Endodermal cell (in vitro differentiated cells): ENCODE measurements around the gene BBS9. TPM values are rescaled to one million over a fixed set of nuclear protein-coding genes. Genes with fewer than 3 reads are reported as not detected.

Source experiments
- DNase-seq: peaks from one replicate; pipeline ENCODE4 v3.0.0-alpha.2; 2017
- H3K27ac ChIP-seq: 2 replicates; pipeline ENCODE4 v1.5.1; 2013; ENCODE audit warnings: mild to moderate bottlenecking, low read depth, low read length, moderate library complexity
- H3K27me3 ChIP-seq: 2 replicates; pipeline ENCODE4 v1.6.1; 2013; ENCODE audit warnings: mild to moderate bottlenecking, low read length, moderate library complexity; ENCODE audit not compliant: insufficient read depth, control insufficient read depth, poor library complexity, severe bottlenecking
- H3K36me3 ChIP-seq: 2 replicates; pipeline ENCODE4 v1.7.0; 2013; ENCODE audit warnings: mild to moderate bottlenecking, low read length, moderate library complexity; ENCODE audit not compliant: control insufficient read depth, insufficient read depth
- H3K4me1 ChIP-seq: one replicate; pipeline ENCODE4 v1.7.0; 2013; ENCODE audit warnings: low read length; ENCODE audit not compliant: control insufficient read depth, insufficient read depth
- H3K4me3 ChIP-seq: 2 replicates; pipeline ENCODE4 v1.5.1; 2013; ENCODE audit warnings: mild to moderate bottlenecking, low read length, moderate library complexity
- H3K9ac ChIP-seq: 2 replicates; pipeline ENCODE4 v1.6.1; 2013; ENCODE audit warnings: mild to moderate bottlenecking, low read length, moderate library complexity; ENCODE audit not compliant: poor library complexity, severe bottlenecking; ENCODE audit errors: extremely low read depth
- H3K9me3 ChIP-seq: 2 replicates; pipeline ENCODE4 v1.6.1; 2013; ENCODE audit warnings: mild to moderate bottlenecking, low read length, moderate library complexity; ENCODE audit not compliant: control insufficient read depth
- H3K27ac Mint-ChIP-seq: 2 replicates; pipeline ENCODE4 v1.8.0; 2020; ENCODE audit warnings: mixed read lengths
- H3K27me3 Mint-ChIP-seq: 2 replicates; pipeline ENCODE4 v1.8.0; 2021; ENCODE audit warnings: mild to moderate bottlenecking, mixed read lengths; ENCODE audit not compliant: insufficient read depth
- H3K36me3 Mint-ChIP-seq: 2 replicates; pipeline ENCODE4 v1.8.0; 2020; ENCODE audit warnings: low read depth, mixed read lengths
- H3K4me1 Mint-ChIP-seq: 2 replicates; pipeline ENCODE4 v1.8.0; 2020; ENCODE audit warnings: mixed read lengths
- H3K4me3 Mint-ChIP-seq: 2 replicates; pipeline ENCODE4 v1.8.0; 2020; ENCODE audit warnings: mild to moderate bottlenecking, moderate library complexity, mixed read lengths
- H3K9me3 Mint-ChIP-seq: 2 replicates; pipeline ENCODE4 v1.8.0; 2020; ENCODE audit warnings: mild to moderate bottlenecking, mixed read lengths
- CTCF ChIP-seq: fragments of 200-600 bp; sonication (generic); conservative IDR thresholded peaks from 2 replicates; pipeline ENCODE4 v1.5.0; 2021; ENCODE audit warnings: antibody characterized with exemption, mild to moderate bottlenecking
- WGBS, 2 experiments: methylation state at CpG; one replicate each; pipeline versions ENCODE4 v1.1.5 to v1.1.7; 2013; ENCODE audit warnings: missing lambda C conversion rate in 2 of 2, mixed read lengths in 1 of 2; ENCODE audit not compliant: insufficient coverage in 1 of 2, insufficient read length in 1 of 2; 5-methylcytosine and 5-hydroxymethylcytosine counted together
- total RNA-seq, 2 donors: library from RNA; stranded (reverse); fragmentation: NEBNext Ultra II Directional in 1 of 2; extraction: Animal tissue kit (Norgen Biotek cat#: 25700) in 1 of 2; gene quantifications; 2 replicates in 1 of 2; 3 replicates in 1 of 2; pipeline ENCODE4 v1.2.1, GENCODE V29; 2021

BBS9 gene
- total RNA-seq, 2 donors from 2014 or later: 20.7 to 21.6 TPM

DNA sequence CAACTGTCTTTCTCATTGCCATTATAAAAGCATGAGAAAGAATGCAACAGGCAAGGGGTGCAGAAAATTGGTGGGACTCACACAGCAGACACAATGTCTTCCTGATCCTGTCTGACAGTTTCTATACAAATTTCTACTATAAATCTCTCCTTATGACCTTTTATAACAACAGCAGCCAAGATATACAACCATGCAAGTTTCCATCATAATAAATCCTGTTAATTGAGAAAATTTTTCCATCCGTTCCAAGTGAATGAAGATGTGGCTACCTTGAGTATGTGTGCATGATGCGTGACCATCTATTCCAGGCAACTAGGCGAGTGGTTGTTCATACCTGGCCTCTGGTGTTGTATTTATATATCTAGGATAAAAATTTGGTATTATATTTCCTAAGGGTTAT lies 216.7 kb downstream of the BBS9 start:
- no peaks in the 10 kb centered on the region for H3K27me3 ChIP-seq
- Mint-ChIP-seq H3K27me3 (no peaks in the 10 kb centered on the region), H3K36me3 (no peaks in the 10 kb centered on the region), H3K4me3 (no peak overlapping the region), H3K27ac (no peak overlapping the region), H3K9me3 (no peaks in the 10 kb centered on the region), H3K4me1 (no peaks in the 10 kb centered on the region)
- H3K9me3 ChIP-seq: no peaks in the 10 kb centered on the region
- H3K9ac ChIP-seq: no peak overlapping the region
- no peak for DNase-seq
- no peaks in the 10 kb centered on the region for H3K4me1 ChIP-seq
- 94 to 100% methylated on average over 2 to 3 of the region's 3 CpGs for WGBS, 2 experiments
- TF ChIP-seq CTCF: no peak
- no peak overlapping the region for H3K4me3 ChIP-seq
- H3K36me3 ChIP-seq: no peaks in the 10 kb centered on the region
- H3K27ac ChIP-seq: no peak overlapping the region

DNA sequence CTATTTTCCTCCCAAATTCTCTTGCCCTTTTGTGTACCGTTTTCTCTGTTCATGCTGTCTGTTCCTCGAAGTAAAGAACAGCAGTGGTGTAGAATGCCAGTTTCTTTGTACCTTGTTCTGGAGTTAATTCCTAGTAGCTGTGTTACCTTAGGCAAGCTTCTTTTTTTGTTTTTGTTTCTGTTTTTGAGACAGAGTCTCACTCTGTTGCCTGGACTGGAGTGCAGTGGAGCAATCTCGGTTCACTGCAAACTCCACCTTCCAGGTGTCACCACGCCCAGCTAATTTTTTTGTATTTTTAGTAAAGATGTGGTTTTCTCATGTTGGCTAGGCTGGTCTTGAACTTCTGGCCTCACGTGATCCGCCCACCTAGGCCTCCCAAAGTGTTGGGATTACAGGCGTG lies 221.2 kb downstream of the BBS9 start:
- no peak for TF ChIP-seq CTCF
- Mint-ChIP-seq H3K27ac (no peak overlapping the region), H3K9me3 (no peaks in the 10 kb centered on the region), H3K4me1 (peaks cover 7% of the 10 kb centered on the region), H3K27me3 (no peaks in the 10 kb centered on the region), H3K36me3 (no peaks in the 10 kb centered on the region), H3K4me3 (no peak overlapping the region)
- Histone ChIP-seq H3K27me3 (no peaks in the 10 kb centered on the region), H3K36me3 (no peaks in the 10 kb centered on the region), H3K9ac (no peak overlapping the region), H3K4me3 (no peak overlapping the region), H3K4me1 (no peaks in the 10 kb centered on the region), H3K27ac (no peak overlapping the region), H3K9me3 (no peaks in the 10 kb centered on the region)
- DNase-seq: no peak
- 95 to 96% methylated on average over 3 to 7 of the region's 7 CpGs for WGBS, 2 experiments

- H3K36me3 ChIP-seq: no peaks in the 10 kb centered on the region
- H3K4me1 ChIP-seq: no peaks in the 10 kb centered on the region
- no peak overlapping the region for H3K9ac ChIP-seq
- WGBS, 2 experiments: 95 to 100% methylated on average over 2 to 8 of the region's 9 CpGs
- no peak overlapping the region for H3K4me3 Mint-ChIP-seq
- no peaks in the 10 kb centered on the region for H3K9me3 Mint-ChIP-seq
- peak; percentile 95 for DNase-seq
- no peaks in the 10 kb centered on the region for H3K36me3 Mint-ChIP-seq
- no peak overlapping the region for H3K27ac ChIP-seq
- no peak overlapping the region for H3K4me3 ChIP-seq
- H3K27me3 Mint-ChIP-seq: no peaks in the 10 kb centered on the region
- TF ChIP-seq CTCF: no peak
- peaks cover 7% of the 10 kb centered on the region for H3K4me1 Mint-ChIP-seq
- H3K27ac Mint-ChIP-seq: no peak overlapping the region
- H3K9me3 ChIP-seq: no peaks in the 10 kb centered on the region
- no peaks in the 10 kb centered on the region for H3K27me3 ChIP-seq
Observed at GRCh38 chr7:33351709-33352108, 222.3 kb downstream of the BBS9 start.
